CD4-positive, alpha-beta memory T cell (primary cell): Measurements from ENCODE around the gene ZNF835. TPM values are rescaled to one million over a fixed set of nuclear protein-coding genes. Genes with fewer than 3 reads are reported as not detected.
A peak's percentile ranks its signal among the peaks of the same experiment; 100 is the strongest.
"Not testable (repeated sequence)": the region's sequence is repeated elsewhere in the genome, so short reads cannot be mapped to it uniquely, and the experiment has no call there.

Experiments
- CTCF ChIA-PET: fragments of 350-600 bp; sonication (Branson Sonifier 250); formaldehyde crosslinking; loops from one replicate; lab custom pipeline; 2021; ENCODE audit warnings: inconsistent platforms; ENCODE audit not compliant: partially characterized antibody; lab: Charles Lee
- POLR2A ChIA-PET: fragments of 350-600 bp; sonication (Branson Sonifier 250); formaldehyde crosslinking; loops from one replicate; lab custom pipeline; 2021; ENCODE audit not compliant: partially characterized antibody; lab: Charles Lee
- DNase-seq, 5 donors: peaks; one replicate each; pipeline versions ENCODE4 v3.0.0 to v3.0.0-alpha.2; 2020 to 2022; ENCODE audit warnings: mixed read lengths in 1 of 5
- H3K27ac ChIP-seq: one replicate; pipeline ENCODE4 v1.7.0; 2013; ENCODE audit warnings: low read depth, low read length
- H3K27me3 ChIP-seq: 2 replicates; pipeline ENCODE4 v1.7.0; 2013; ENCODE audit warnings: mild to moderate bottlenecking, low read length, moderate library complexity; ENCODE audit not compliant: insufficient read depth
- H3K36me3 ChIP-seq: 2 replicates; pipeline ENCODE4 v1.7.0; 2013; ENCODE audit warnings: mild to moderate bottlenecking, low read length, moderate library complexity; ENCODE audit not compliant: insufficient read depth
- H3K4me1 ChIP-seq: 2 replicates; pipeline ENCODE4 v1.7.0; 2013; ENCODE audit warnings: mild to moderate bottlenecking, low read length, moderate library complexity; ENCODE audit not compliant: insufficient read depth
- H3K4me3 ChIP-seq, 2 donors: one replicate each; pipeline ENCODE4 v1.7.0; 2013; ENCODE audit warnings: low read length in 2 of 2, mild to moderate bottlenecking in 1 of 2
- H3K9me3 ChIP-seq, 2 donors: one replicate each; pipeline ENCODE4 v1.7.0; 2013; ENCODE audit warnings: low read length in 2 of 2, control low read depth in 1 of 2; ENCODE audit not compliant: control insufficient read depth in 1 of 2
- H3K27ac Mint-ChIP-seq, 7 donors: one replicate each; pipeline ENCODE4 v1.8.0; 2020 to 2021; ENCODE audit warnings: mixed read lengths in 7 of 7, mild to moderate bottlenecking in 6 of 7, inconsistent platforms in 3 of 7, moderate library complexity in 3 of 7
- H3K27me3 Mint-ChIP-seq, 2 donors: one replicate each; pipeline ENCODE4 v1.8.0; 2020 to 2021; ENCODE audit warnings: mixed read lengths in 2 of 2
- H3K36me3 Mint-ChIP-seq, 2 donors: one replicate each; pipeline ENCODE4 v1.8.0; 2020 to 2021; ENCODE audit warnings: mixed read lengths in 2 of 2, inconsistent platforms in 1 of 2, mild to moderate bottlenecking in 1 of 2
- H3K4me1 Mint-ChIP-seq, 4 donors: one replicate each; pipeline ENCODE4 v1.8.0; 2020 to 2021; ENCODE audit warnings: mixed read lengths in 4 of 4, mild to moderate bottlenecking in 1 of 4
- H3K4me3 Mint-ChIP-seq, 8 donors: one replicate each; pipeline ENCODE4 v1.8.0; 2020 to 2021; ENCODE audit warnings: mixed read lengths in 8 of 8, mild to moderate bottlenecking in 7 of 8, moderate library complexity in 6 of 8, inconsistent platforms in 3 of 8
- H3K9me3 Mint-ChIP-seq, 8 donors: one replicate each; pipeline ENCODE4 v1.8.0; 2020 to 2021; ENCODE audit warnings: mixed read lengths in 8 of 8, mild to moderate bottlenecking in 5 of 8, inconsistent platforms in 3 of 8, moderate library complexity in 1 of 8
- intact Hi-C: fragments of 100-400 bp; cut with micrococcal nuclease; formaldehyde crosslinking; loops from one replicate; pipeline ENCODE4 v1.15.1; 2023
- polyA plus RNA-seq, 2 donors: library from polyadenylated mRNA; unstranded; fragments of 300-500 nt; fragmentation: Illumina TruSeq; gene quantifications; one replicate each; pipeline ENCODE4 v1.2.3, GENCODE V29; 2021
- total RNA-seq, 2 experiments: library from RNA; stranded (reverse); gene quantifications; one replicate each; pipeline ENCODE4 v1.2.3, GENCODE V29; 2021

The ZNF835 gene
- total and polyA plus RNA-seq, 4 experiments from 2014 or later = 0.64 to 3.8 (median 3.5) TPM

GRCh38 chr19:56681702-56682101 is 10.1 kb upstream of the ZNF835 start:
- intact Hi-C loops = no loop called here
- H3K27me3 ChIP-seq = no peaks in the 10 kb centered on the region
- H3K27ac ChIP-seq = no peak overlapping the region
- no peaks in the 10 kb centered on the region for H3K9me3 ChIP-seq
- H3K4me1 ChIP-seq = no peaks in the 10 kb centered on the region
- Mint-ChIP-seq H3K4me3 (no peak overlapping the region), H3K36me3 (peaks cover 14 to 19% of the 10 kb centered on the region in 2 donors), H3K27ac (no peak overlapping the region), H3K4me1 (no peaks in the 10 kb centered on the region), H3K27me3 (no peaks in the 10 kb centered on the region), H3K9me3 (peaks cover 0 to 61% (median 29%) of the 10 kb centered on the region in 8 donors)
- H3K4me3 ChIP-seq = no peak overlapping the region
- no peak for DNase-seq
- POLR2A ChIA-PET = no interaction called here
- no peaks in the 10 kb centered on the region for H3K36me3 ChIP-seq
- CTCF ChIA-PET = no interaction called here

DNA sequence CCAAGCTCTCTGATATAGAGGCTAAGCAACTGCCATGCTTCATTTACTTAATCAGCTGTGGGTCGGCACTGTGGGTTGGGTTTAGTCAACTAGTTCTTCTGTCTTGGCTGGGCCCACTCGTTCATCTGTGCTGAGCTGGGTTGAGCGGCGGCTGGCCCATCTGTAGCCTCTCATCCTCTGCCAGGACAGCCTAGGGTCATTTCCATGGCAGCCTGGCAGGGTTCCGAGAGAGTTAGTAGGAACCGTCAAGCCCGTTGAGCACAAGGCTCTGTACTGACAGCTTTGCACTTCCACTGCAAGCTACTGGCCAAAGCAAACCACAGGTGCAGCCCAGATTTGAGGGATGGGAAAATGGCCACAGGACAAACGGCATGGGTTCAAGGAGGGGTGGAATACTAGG is 6.6 kb upstream of the ZNF835 start:
- H3K36me3 Mint-ChIP-seq = peaks cover 5 to 12% of the 10 kb centered on the region in 2 donors
- H3K4me1 ChIP-seq = no peaks in the 10 kb centered on the region
- no peak overlapping the region for H3K4me3 ChIP-seq
- ChIA-PET POLR2A (no interaction called here), CTCF (no interaction called here)
- H3K36me3 ChIP-seq = no peaks in the 10 kb centered on the region
- no peak overlapping the region for H3K27ac Mint-ChIP-seq
- peaks cover 0 to 49% (median 21%) of the 10 kb centered on the region in 8 donors for H3K9me3 Mint-ChIP-seq
- intact Hi-C loops = no loop called here
- no peak overlapping the region for H3K4me3 Mint-ChIP-seq
- no peaks in the 10 kb centered on the region for H3K27me3 Mint-ChIP-seq
- H3K27ac ChIP-seq = no peak overlapping the region
- no peaks in the 10 kb centered on the region for H3K27me3 ChIP-seq
- H3K9me3 ChIP-seq = no peaks in the 10 kb centered on the region
- H3K4me1 Mint-ChIP-seq = no peaks in the 10 kb centered on the region
- DNase-seq = no peak

GRCh38 chr19:56672610-56673009 is 1.1 kb upstream of the ZNF835 start:
- peaks cover 11% of the 10 kb centered on the region for H3K4me1 ChIP-seq
- H3K36me3 ChIP-seq, CTCF ChIA-PET, DNase-seq, H3K27me3 Mint-ChIP-seq, H3K27ac Mint-ChIP-seq, intact Hi-C loops, H3K4me3 ChIP-seq, H3K27ac ChIP-seq, H3K27me3 ChIP-seq, H3K9me3 ChIP-seq: not testable (repeated sequence)
- peak overlapping the region in 1 of 8 donors; percentile 21 for H3K4me3 Mint-ChIP-seq
- H3K36me3 Mint-ChIP-seq = peaks cover 6 to 12% of the 10 kb centered on the region in 2 donors
- H3K9me3 Mint-ChIP-seq = peaks cover 0 to 45% (median 18%) of the 10 kb centered on the region in 8 donors
- peaks cover 5 to 15% (median 5%) of the 10 kb centered on the region in 4 donors for H3K4me1 Mint-ChIP-seq
- POLR2A ChIA-PET = interaction anchor here (1.6 kb wide), 1 partner anchor 135 kb away, joined by 3 read pairs; no protein-coding TSS in a partner anchor

- ChIA-PET CTCF (no interaction called here), POLR2A (interaction anchor here (1.6 kb wide), 1 partner anchor 133 kb away, joined by 3 read pairs; no protein-coding TSS in a partner anchor)
- Histone ChIP-seq H3K9me3 (peaks cover 0 to 4% of the 10 kb centered on the region in 2 donors), H3K27ac (peak overlapping the region; percentile 32), H3K4me3 (peak overlapping the region in 1 of 2 donors; percentile 46), H3K36me3 (no peaks in the 10 kb centered on the region), H3K27me3 (no peaks in the 10 kb centered on the region), H3K4me1 (peaks cover 11% of the 10 kb centered on the region)
- DNase-seq = no peak
- H3K36me3 Mint-ChIP-seq = peaks cover 6 to 7% of the 10 kb centered on the region in 2 donors
- H3K27ac Mint-ChIP-seq = peak overlapping the region in 5 of 7 donors; percentile 80 to 91 (median 88)
- H3K9me3 Mint-ChIP-seq = peaks cover 0 to 51% (median 18%) of the 10 kb centered on the region in 8 donors
- peak overlapping the region; percentile 75 to 93 (median 86) for H3K4me3 Mint-ChIP-seq
- intact Hi-C loops = loop anchor here (1.0 kb wide), 2 partner anchors 76 to 278 kb away; partner anchors contain the start of genes ZNF582 and ZNF71
- H3K27me3 Mint-ChIP-seq = no peaks in the 10 kb centered on the region
- peaks cover 5 to 15% (median 5%) of the 10 kb centered on the region in 4 donors for H3K4me1 Mint-ChIP-seq
Measured at GRCh38 chr19:56670961-56671612, 470 bp downstream of the ZNF835 start.

GRCh38 chr19:56670401-56670960 is 1.1 kb downstream of the ZNF835 start:
- no peaks in the 10 kb centered on the region for H3K36me3 ChIP-seq
- H3K4me1 Mint-ChIP-seq = peaks cover 5 to 15% (median 5%) of the 10 kb centered on the region in 4 donors
- ChIA-PET POLR2A (no interaction called here), CTCF (no interaction called here)
- no peak for DNase-seq
- intact Hi-C loops = no loop called here
- peak overlapping the region in 2 of 7 donors; percentile 35 to 46 for H3K27ac Mint-ChIP-seq
- peaks cover 0 to 4% of the 10 kb centered on the region in 2 donors for H3K9me3 ChIP-seq
- peaks cover 6 to 7% of the 10 kb centered on the region in 2 donors for H3K36me3 Mint-ChIP-seq
- H3K27me3 ChIP-seq = no peaks in the 10 kb centered on the region
- peaks cover 11% of the 10 kb centered on the region for H3K4me1 ChIP-seq
- peaks cover 0 to 54% (median 18%) of the 10 kb centered on the region in 8 donors for H3K9me3 Mint-ChIP-seq
- peak overlapping the region in 7 of 8 donors; percentile 15 to 93 (median 88) for H3K4me3 Mint-ChIP-seq
- no peak overlapping the region for H3K27ac ChIP-seq
- peak overlapping the region in 1 of 2 donors; percentile 46 for H3K4me3 ChIP-seq
- H3K27me3 Mint-ChIP-seq = no peaks in the 10 kb centered on the region

GRCh38 chr19:56668676-56669075 is 2.9 kb downstream of the ZNF835 start:
- no peak for DNase-seq
- Mint-ChIP-seq H3K4me1 (peaks cover 5 to 15% (median 5%) of the 10 kb centered on the region in 4 donors), H3K9me3 (peaks cover 0 to 59% (median 18%) of the 10 kb centered on the region in 8 donors), H3K27me3 (no peaks in the 10 kb centered on the region), H3K36me3 (peaks cover 6 to 11% of the 10 kb centered on the region in 2 donors), H3K4me3 (peak overlapping the region in 1 of 8 donors; percentile 7), H3K27ac (no peak overlapping the region)
- peaks cover 11% of the 10 kb centered on the region for H3K4me1 ChIP-seq
- intact Hi-C loops = no loop called here
- ChIA-PET POLR2A (no interaction called here), CTCF (no interaction called here)
- no peak overlapping the region for H3K27ac ChIP-seq
- H3K9me3 ChIP-seq = peaks cover 0 to 4% of the 10 kb centered on the region in 2 donors
- H3K4me3 ChIP-seq = no peak overlapping the region
- H3K36me3 ChIP-seq = no peaks in the 10 kb centered on the region
- no peaks in the 10 kb centered on the region for H3K27me3 ChIP-seq

- H3K36me3 ChIP-seq = no peaks in the 10 kb centered on the region
- H3K4me1 ChIP-seq = peaks cover 11% of the 10 kb centered on the region
- peaks cover 0 to 4% of the 10 kb centered on the region in 2 donors for H3K9me3 ChIP-seq
- no peak overlapping the region for H3K27ac ChIP-seq
- H3K27me3 Mint-ChIP-seq = no peaks in the 10 kb centered on the region
- intact Hi-C loops = no loop called here
- DNase-seq = no peak
- H3K4me3 ChIP-seq = no peak overlapping the region
- H3K36me3 Mint-ChIP-seq = peaks cover 7 to 13% of the 10 kb centered on the region in 2 donors
- no peak overlapping the region for H3K27ac Mint-ChIP-seq
- ChIA-PET CTCF (no interaction called here), POLR2A (no interaction called here)
- no peak overlapping the region for H3K4me3 Mint-ChIP-seq
- H3K4me1 Mint-ChIP-seq = peaks cover 5 to 15% (median 5%) of the 10 kb centered on the region in 4 donors
- H3K9me3 Mint-ChIP-seq = peaks cover 0 to 65% (median 25%) of the 10 kb centered on the region in 8 donors
- no peaks in the 10 kb centered on the region for H3K27me3 ChIP-seq
Measured at GRCh38 chr19:56667311-56667870, 4.2 kb downstream of the ZNF835 start.
